Uterus (tissue), 4 donors: ENCODE results near the gene ARHGAP15. TPM values are rescaled to one million over a fixed set of nuclear protein-coding genes. Genes with fewer than 3 reads are reported as not detected.

ENCODE experiments used
- DNase-seq, 2 donors: peaks; one replicate each; pipeline ENCODE4 v3.0.0-alpha.2; 2019 to 2020
- H3K27ac ChIP-seq, 2 donors: fragments of 200-600 bp; sonication (generic); 1 replicate in 1 of 2; 2 replicates in 1 of 2; pipeline ENCODE4 v1.5.1; 2016 to 2018
- H3K27me3 ChIP-seq, 2 donors: fragments of 200-600 bp; sonication (generic); one replicate each; pipeline ENCODE4 v1.5.1; 2018 to 2019; ENCODE audit warnings: control low read depth in 1 of 2
- H3K36me3 ChIP-seq, 2 donors: fragments of 200-600 bp; sonication (generic); one replicate each; pipeline ENCODE4 v1.5.1; 2019; ENCODE audit warnings: control low read depth in 1 of 2
- H3K4me1 ChIP-seq, 2 donors: fragments of 200-600 bp; sonication (generic); one replicate each; pipeline ENCODE4 v1.5.1; 2018 to 2019; ENCODE audit warnings: control low read depth in 1 of 2
- H3K4me3 ChIP-seq, 2 donors: fragments of 200-600 bp; sonication (generic); 1 replicate in 1 of 2; 2 replicates in 1 of 2; pipeline ENCODE4 v1.5.1; 2018 to 2019; ENCODE audit warnings: mild to moderate bottlenecking in 1 of 2
- H3K9me3 ChIP-seq, 2 donors: fragments of 200-600 bp; sonication (generic); one replicate each; pipeline ENCODE4 v1.5.1; 2019; ENCODE audit warnings: control low read depth in 1 of 2
- POLR2A ChIP-seq, 2 donors: fragments of 450-650 bp; IDR thresholded peaks; one replicate each; pipeline ENCODE4 v1.6.1; 2016; ENCODE audit warnings: antibody characterized with exemption in 2 of 2, mild to moderate bottlenecking in 1 of 2, moderate library complexity in 1 of 2
- intact Hi-C: fragments of 100-400 bp; cut with DNase I; formaldehyde crosslinking; loops from one replicate; pipeline ENCODE4 v1.15.1; 2023; ENCODE audit warnings: low total_unique reads
- total RNA-seq, 4 donors: library from RNA; depleted of rRNA in 3 of 4; stranded (reverse); fragments of >200 nt in 3 of 4; gene quantifications; one replicate each; pipeline versions ENCODE4 v1.1.0 to v1.2.4, GENCODE V29; 2014 to 2023
- TF ChIP-seq, protein P1 (sequence below), 4 experiments: fragments of 200-600 bp in 2 of 4; fragments of 450-650 bp in 2 of 4; sonication (generic) in 2 of 4; IDR thresholded peaks; one replicate each; pipeline ENCODE4 v1.5.1; 2016 to 2019; ENCODE audit warnings: antibody characterized with exemption in 4 of 4, mild to moderate bottlenecking in 2 of 4, moderate library complexity in 1 of 4
- donor health status: DM: yes; HTN: yes; CAD: no.

Gene ARHGAP15
- total RNA-seq, 4 donors from 2014 or later = 0.88 to 28.4 (median 6.6) TPM

DNA sequence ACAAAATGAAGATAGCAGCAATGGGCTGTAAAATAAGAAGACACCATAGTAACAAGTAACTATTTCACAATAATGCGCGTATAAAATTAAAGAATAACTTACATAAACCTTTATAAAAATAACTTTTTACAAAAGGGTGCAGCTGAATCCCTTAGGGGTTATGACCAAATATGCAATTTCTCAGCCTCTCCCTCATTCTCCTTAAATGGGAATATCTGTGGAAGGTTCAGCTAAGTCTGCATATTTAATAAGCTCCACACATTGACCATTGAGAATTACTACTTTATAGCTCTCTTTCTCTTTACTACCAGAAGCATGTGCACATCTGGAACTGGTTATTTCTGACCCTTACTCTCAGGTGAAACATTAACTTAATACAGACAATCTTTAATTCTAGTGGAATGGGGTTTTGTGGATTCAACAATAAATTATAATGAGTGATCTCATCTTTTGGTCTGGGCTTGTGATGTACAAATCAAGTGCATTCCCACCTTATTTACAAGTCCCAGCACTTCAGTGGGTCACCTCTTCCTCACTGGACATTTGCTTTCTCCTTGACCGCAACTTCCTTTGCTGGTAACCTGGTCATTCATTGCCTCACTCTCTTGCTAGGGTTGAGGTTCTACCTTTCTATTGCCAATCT, 15.7 kb downstream of the ARHGAP15 start:
- TF ChIP-seq POLR2A (IDR thresholded peaks at IDR 0.05) = no peak
- Histone ChIP-seq H3K36me3 (no peaks in the 10 kb centered on the region), H3K4me1 (no peaks in the 10 kb centered on the region), H3K9me3 (no peaks in the 10 kb centered on the region), H3K4me3 (no peak overlapping the region), H3K27me3 (no peaks in the 10 kb centered on the region), H3K27ac (no peak overlapping the region)
- no peak for DNase-seq
- intact Hi-C loops = no loop called here

DNA sequence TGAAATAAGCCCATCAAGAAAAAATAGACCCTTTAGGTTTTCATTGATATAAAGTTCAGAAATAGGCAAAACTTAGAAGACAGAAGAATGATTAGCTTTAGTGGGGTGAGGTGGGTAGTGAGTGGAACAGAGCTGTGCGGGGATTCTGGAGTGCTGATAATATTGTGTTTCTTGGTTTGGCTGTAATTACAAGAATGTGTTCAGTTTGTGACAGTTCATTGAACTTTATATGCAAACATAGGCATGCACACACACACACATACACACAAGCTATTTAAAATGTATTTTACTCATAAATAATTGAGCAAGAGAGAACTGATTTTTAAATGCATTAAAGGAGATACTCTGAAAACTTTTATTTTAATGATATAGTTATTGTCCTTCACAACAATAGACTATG, 17.1 kb downstream of the ARHGAP15 start:
- H3K36me3 ChIP-seq = no peaks in the 10 kb centered on the region
- no peaks in the 10 kb centered on the region for H3K4me1 ChIP-seq
- no peaks in the 10 kb centered on the region for H3K27me3 ChIP-seq
- H3K27ac ChIP-seq = no peak overlapping the region
- H3K9me3 ChIP-seq = no peaks in the 10 kb centered on the region
- intact Hi-C loops = no loop called here
- H3K4me3 ChIP-seq = no peak overlapping the region
- DNase-seq = no peak
- TF ChIP-seq, protein P1, sequence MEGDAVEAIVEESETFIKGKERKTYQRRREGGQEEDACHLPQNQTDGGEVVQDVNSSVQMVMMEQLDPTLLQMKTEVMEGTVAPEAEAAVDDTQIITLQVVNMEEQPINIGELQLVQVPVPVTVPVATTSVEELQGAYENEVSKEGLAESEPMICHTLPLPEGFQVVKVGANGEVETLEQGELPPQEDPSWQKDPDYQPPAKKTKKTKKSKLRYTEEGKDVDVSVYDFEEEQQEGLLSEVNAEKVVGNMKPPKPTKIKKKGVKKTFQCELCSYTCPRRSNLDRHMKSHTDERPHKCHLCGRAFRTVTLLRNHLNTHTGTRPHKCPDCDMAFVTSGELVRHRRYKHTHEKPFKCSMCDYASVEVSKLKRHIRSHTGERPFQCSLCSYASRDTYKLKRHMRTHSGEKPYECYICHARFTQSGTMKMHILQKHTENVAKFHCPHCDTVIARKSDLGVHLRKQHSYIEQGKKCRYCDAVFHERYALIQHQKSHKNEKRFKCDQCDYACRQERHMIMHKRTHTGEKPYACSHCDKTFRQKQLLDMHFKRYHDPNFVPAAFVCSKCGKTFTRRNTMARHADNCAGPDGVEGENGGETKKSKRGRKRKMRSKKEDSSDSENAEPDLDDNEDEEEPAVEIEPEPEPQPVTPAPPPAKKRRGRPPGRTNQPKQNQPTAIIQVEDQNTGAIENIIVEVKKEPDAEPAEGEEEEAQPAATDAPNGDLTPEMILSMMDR (IDR thresholded peaks at IDR 0.05) = no peak
- TF ChIP-seq POLR2A (IDR thresholded peaks at IDR 0.05) = no peak

DNA sequence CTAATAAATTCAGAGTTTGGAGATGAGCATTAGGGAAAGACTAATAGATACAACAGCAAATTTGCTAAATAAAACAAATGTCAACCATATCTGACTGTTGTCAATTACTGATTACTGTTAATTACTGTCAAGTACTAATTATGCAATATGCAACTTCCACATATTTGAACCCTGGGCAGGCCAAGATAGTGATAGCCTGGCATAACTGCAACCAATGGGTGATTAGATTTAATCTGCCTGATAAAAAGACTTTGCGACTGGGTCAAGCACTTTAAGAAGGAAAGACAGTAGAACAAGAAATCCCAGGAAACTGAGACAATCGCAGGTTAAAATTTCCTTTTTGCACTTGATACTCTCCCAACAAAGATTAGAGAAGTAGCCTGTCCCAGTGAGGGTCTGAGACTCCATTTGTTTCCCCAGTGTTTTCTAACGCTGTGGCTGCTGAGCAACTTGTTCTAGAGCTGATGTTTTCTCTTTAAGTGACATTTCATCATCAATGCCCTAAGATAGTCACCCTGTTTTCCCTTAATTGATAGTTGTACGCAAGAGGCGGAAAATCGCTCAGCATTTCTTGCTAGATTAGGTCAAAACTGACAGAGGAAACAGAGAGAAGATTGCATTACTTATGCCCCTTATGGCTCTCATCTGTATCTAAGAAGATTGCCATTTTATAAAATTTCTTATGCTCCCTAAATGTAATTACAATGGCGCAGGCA, 17.8 kb downstream of the ARHGAP15 start:
- Histone ChIP-seq H3K4me1 (no peaks in the 10 kb centered on the region), H3K27ac (no peak overlapping the region), H3K27me3 (no peaks in the 10 kb centered on the region), H3K4me3 (no peak overlapping the region), H3K9me3 (no peaks in the 10 kb centered on the region), H3K36me3 (no peaks in the 10 kb centered on the region)
- DNase-seq = no peak
- TF ChIP-seq, protein P1 (IDR thresholded peaks at IDR 0.05) = no peak
- TF ChIP-seq POLR2A (IDR thresholded peaks at IDR 0.05) = no peak
- intact Hi-C loops = no loop called here

DNA sequence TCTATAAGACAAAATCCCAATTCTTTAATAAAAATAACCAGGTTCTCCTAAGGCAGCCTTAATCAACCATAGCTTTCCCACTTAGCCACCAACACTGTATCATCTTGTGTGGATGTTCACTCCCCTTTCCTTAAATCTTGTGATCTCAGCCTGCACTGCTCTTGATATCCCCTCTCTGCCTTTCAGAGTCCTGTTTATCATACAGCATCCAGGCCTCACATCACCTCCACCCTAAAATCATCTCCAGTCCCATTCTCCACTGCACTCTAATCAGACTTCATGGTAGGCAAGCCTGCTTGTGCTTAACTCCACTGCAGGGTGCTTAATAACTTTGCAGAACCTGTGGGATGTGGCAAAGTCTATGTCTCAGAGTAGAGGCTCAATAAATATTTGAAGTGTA, 18.8 kb downstream of the ARHGAP15 start:
- H3K36me3 ChIP-seq = no peaks in the 10 kb centered on the region
- intact Hi-C loops = no loop called here
- no peak overlapping the region for H3K4me3 ChIP-seq
- TF ChIP-seq, protein P1 (IDR thresholded peaks at IDR 0.05) = no peak
- H3K9me3 ChIP-seq = no peaks in the 10 kb centered on the region
- DNase-seq = no peak
- no peaks in the 10 kb centered on the region for H3K27me3 ChIP-seq
- no peaks in the 10 kb centered on the region for H3K4me1 ChIP-seq
- H3K27ac ChIP-seq = no peak overlapping the region

DNA sequence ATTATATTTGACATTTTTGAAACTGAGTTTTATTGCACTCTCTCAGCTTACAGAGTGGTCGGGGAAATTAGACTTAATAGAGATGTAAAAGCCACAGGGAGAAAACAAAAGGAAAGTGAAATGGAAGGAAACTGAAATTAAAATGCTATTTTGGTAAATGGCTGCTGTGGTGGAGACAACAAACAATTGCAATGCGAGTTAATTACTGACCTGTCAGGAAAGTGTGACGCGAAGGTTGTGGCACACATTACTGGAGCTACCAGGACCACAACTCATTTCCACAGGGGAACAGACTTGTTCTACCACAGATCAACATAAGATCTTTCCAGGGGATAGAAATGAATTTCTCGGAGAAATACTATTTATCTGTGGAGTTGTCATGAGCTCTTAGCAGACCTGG, 19.5 kb downstream of the ARHGAP15 start:
- no peaks in the 10 kb centered on the region for H3K4me1 ChIP-seq
- no peak overlapping the region for H3K4me3 ChIP-seq
- DNase-seq = no peak
- H3K27ac ChIP-seq = no peak overlapping the region
- no peaks in the 10 kb centered on the region for H3K9me3 ChIP-seq
- no peak for TF ChIP-seq POLR2A (IDR thresholded peaks at IDR 0.05)
- TF ChIP-seq, protein P1 (IDR thresholded peaks at IDR 0.05) = no peak
- intact Hi-C loops = no loop called here
- H3K27me3 ChIP-seq = no peaks in the 10 kb centered on the region
- H3K36me3 ChIP-seq = no peaks in the 10 kb centered on the region
